Islet precursor cell (in vitro differentiated cells): Measurements from ENCODE around the gene LPA.
"Not testable (repeated sequence)": the region's sequence is repeated elsewhere in the genome, so short reads cannot be mapped to it uniquely, and the experiment has no call there.

Source experiments
- DNase-seq: peaks from one replicate; pipeline ENCODE4 v3.0.0-alpha.2; 2018

Gene LPA, protein sequence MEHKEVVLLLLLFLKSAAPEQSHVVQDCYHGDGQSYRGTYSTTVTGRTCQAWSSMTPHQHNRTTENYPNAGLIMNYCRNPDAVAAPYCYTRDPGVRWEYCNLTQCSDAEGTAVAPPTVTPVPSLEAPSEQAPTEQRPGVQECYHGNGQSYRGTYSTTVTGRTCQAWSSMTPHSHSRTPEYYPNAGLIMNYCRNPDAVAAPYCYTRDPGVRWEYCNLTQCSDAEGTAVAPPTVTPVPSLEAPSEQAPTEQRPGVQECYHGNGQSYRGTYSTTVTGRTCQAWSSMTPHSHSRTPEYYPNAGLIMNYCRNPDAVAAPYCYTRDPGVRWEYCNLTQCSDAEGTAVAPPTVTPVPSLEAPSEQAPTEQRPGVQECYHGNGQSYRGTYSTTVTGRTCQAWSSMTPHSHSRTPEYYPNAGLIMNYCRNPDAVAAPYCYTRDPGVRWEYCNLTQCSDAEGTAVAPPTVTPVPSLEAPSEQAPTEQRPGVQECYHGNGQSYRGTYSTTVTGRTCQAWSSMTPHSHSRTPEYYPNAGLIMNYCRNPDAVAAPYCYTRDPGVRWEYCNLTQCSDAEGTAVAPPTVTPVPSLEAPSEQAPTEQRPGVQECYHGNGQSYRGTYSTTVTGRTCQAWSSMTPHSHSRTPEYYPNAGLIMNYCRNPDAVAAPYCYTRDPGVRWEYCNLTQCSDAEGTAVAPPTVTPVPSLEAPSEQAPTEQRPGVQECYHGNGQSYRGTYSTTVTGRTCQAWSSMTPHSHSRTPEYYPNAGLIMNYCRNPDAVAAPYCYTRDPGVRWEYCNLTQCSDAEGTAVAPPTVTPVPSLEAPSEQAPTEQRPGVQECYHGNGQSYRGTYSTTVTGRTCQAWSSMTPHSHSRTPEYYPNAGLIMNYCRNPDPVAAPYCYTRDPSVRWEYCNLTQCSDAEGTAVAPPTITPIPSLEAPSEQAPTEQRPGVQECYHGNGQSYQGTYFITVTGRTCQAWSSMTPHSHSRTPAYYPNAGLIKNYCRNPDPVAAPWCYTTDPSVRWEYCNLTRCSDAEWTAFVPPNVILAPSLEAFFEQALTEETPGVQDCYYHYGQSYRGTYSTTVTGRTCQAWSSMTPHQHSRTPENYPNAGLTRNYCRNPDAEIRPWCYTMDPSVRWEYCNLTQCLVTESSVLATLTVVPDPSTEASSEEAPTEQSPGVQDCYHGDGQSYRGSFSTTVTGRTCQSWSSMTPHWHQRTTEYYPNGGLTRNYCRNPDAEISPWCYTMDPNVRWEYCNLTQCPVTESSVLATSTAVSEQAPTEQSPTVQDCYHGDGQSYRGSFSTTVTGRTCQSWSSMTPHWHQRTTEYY (N-terminal part only)

GRCh38 chr6:160664198-160664597, at the start of gene LPA:
Gene LPA (minus strand): TSS chr6:160664275. CDS start chr6:160664214, 61 bp downstream.
- DNase-seq = not testable (repeated sequence)

DNA sequence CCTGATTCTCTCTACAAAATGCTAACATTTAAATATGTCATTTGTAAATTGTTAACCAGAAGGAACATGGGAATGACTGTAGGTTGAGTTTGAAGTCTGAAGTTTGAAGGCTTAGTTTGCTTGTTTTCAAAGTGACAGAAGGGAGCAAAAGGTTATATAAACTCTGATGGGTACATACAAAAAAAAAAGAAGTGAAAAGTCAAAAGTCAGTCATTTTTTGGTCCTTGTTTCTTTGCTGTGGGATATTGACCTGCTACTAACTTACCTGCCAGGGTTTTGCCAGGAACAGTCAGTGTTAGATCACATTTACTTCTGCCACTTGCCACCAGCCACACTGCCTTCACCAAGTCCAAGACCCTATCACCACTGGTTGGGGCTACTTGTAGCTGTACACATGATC, 44.9 kb upstream of the LPA start:
- not testable (repeated sequence) for DNase-seq

- DNase-seq = not testable (repeated sequence)
Measured at GRCh38 chr6:160704688-160705087, 40.6 kb upstream of the LPA start.

- DNase-seq = not testable (repeated sequence)
Measured at GRCh38 chr6:160701918-160702680, 38.0 kb upstream of the LPA start, which contains the start of gene PLG. Gene PLG (plus strand): TSS chr6:160702244. CDS start chr6:160702305, 61 bp downstream.

DNA sequence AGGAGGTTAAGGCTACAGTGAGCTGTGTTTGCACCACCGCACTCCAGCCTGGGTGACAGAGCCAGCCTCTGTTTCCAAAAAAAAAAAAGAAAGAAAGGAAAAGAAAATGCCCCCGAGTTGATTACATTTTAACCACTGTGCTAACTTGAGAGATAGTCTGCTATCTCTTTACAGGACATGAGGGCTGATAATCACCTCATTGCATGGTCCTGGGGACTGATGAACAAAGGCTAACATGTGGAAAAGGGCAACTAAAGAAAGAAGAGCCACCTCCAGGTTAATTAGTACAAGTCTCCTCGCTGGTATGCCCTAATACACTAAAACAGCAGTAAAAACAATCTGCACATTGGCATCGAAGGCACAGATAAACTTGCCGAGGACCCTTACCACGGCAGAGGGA, 33.8 kb upstream of the LPA start:
- DNase-seq = no peak

DNA sequence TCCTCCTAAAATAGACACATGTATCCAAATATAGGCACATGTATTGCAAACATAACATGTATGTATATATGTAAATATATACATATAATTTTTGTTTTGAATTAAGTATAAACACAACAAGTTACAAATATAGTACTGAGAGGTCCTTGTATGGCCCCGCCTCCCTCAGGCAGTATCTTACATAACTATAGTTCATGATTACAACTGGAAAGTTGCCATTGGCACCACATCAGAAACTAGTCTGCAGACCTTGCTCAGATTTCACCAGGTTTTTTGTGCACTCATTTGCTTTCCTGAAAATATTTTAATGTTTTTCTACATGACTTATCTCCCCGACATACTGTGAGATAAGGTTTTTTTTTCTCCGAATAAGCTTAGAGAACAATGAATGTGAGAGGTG, 32.8 kb upstream of the LPA start:
- DNase-seq = not testable (repeated sequence)

DNA sequence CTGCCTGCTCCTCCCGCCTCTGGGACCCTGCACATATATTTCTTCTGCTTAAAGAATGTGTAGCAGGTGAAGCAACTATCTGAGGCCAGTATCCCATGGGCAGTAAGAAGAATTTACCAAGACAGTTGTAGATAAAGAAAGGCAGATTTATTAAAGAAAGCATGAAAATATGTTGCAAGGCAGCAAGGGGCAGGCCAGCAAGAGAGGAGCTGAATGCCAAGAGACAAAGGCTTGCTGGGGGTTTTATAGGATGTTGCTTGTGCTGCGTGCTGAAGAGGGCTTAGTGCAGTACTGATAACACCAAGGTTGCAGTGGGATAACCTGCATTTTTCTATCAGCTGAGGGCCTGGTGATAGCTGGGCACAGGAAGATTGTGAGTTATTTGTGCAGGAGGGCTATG, 31.5 kb upstream of the LPA start:
- not testable (repeated sequence) for DNase-seq

- not testable (repeated sequence) for DNase-seq
Measured at GRCh38 chr6:160695025-160695424, 30.9 kb upstream of the LPA start.

- DNase-seq = no peak
Measured at GRCh38 chr6:160692369-160692959, 28.4 kb upstream of the LPA start.

GRCh38 chr6:160691617-160692016, 27.5 kb upstream of the LPA start:
- no peak for DNase-seq

DNA sequence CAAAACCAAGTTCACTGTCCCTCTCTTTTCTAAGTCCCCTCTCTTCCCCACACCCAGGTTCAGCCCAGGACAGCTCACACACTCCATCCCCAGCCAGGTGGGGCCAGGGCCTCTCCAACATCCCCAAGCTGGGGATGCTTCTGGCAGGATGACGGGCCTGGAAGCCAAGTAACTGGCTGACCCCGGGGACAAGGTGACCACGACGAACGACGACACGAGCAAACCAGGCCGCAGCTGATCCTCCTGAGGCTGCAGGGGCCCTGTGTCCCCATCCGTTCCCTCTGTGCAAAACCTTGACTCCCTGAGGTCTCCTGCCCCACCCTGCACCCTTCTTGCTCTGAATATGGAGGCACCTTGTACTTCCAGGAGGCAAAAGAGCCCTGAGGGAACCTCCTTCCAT, 26.4 kb upstream of the LPA start:
- no peak for DNase-seq

- DNase-seq = no peak
Measured at GRCh38 chr6:160685762-160686450, 21.8 kb upstream of the LPA start.

DNA sequence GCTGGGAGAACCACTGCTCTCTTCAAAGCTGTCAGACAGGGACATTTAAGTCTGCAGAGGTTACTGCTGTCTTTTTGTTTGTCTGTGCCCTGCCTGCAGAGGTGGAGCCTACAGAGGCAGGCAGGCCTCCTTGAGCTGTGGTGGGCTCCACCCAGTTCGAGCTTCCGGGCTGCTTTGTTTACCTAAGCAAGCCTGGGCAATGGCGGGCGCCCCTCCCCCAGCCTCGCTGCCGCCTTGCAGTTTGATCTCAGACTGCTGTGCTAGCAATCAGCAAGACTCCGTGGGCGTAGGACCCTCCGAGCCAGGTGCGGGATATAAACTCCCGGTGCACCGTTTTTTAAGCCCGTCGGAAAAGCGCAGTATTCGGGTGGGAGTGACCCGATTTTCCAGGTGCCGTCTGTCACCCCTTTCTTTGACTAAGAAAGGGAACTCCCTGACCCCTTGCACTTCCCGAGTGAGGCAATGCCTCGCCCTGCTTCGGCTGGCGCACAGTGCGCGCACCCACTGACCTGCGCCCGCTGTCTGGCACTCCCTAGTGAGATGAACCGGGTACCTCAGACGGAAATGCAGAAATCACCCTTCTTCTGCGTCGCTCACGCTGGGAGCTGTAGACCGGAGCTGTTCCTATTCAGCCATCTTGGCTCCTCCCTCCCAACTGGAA, 21.2 kb upstream of the LPA start:
- DNase-seq = not testable (repeated sequence)

DNA sequence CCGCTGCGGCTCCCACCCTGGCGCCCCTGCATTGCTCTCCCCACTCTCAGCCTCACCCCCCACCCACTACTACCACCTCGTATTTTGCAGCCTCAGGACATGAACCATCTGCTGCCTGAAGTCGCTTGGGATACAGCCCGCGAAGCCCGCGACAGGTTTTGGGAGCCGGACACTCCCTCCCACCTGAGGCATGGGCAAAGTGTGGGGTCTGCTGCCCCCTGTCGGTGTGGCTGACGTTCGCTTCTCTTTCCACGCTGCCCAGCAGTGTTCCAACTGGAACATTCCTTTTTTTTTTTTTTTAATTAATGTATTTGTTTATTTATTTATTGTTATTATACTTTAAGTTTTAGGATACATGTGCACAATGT, 15.3 kb upstream of the LPA start:
- DNase-seq = peak; percentile 56

- DNase-seq = peak; percentile 53
Measured at GRCh38 chr6:160678744-160679401, 14.8 kb upstream of the LPA start.

- DNase-seq = no peak
Measured at GRCh38 chr6:160678230-160678629, 14.2 kb upstream of the LPA start.

GRCh38 chr6:160676418-160676817, 12.3 kb upstream of the LPA start:
- not testable (repeated sequence) for DNase-seq

DNA sequence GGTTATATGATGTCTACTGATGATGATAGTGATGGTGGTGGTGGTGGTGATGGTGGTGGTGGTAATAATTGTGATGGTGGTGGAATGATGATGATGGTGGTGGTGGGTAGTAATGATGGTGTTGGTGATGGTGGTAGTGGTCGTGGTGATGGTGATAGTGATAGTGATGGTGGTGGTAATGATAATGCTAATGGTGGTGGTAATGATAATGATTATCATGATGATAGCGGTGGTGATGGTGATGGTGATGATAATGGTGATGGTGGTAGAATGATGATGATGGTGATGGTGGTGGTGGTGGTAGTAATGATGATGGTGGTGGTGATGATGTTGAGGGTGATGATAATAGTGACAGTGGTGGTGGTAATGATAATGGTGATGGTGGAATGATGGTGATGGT, 4.5 kb upstream of the LPA start:
- DNase-seq = no peak

DNA sequence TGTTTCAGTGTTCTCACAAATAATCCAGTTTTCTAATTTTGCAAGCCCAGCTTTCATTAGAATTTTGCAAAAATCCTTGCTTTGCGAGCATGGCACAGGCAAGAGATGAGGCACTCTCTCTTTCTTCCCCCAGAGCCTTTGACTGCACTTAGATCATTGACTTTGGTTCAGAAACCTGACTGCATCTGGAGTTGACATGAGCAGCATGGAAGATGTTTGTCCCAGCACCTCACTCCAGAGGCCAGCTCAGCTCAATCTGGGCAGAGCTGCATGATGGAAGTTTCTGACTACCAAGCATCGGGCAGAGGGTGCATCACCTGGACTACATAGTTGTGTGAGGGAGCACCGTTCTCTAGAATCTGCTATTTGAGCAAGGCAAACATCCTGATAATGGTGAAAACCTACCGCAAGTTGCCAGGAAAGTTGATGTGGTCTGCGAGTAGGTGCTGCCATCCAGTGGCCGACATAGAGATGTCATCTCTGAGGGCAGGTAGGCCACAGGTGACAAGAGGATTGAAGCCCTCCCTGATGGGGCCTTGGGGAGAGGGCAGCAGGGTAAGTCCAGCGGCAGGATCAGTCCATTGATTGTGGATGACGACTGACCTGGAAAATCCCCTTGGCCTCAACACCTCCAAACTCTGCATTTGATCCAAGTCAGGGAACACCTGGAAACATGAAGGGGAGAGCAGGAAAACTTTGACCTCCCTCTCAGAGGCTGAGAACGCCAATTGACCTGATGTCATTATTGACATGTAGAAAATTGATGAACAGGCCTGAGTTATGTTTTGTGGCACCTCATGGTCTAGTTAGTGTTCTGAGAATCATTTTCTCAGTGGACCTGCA, 3.8 kb upstream of the LPA start:
- peak; percentile 76 for DNase-seq
